GM18505 (cell line): Measurements from ENCODE around the gene ZCCHC14.

Experiments used
- ATAC-seq: cut with Tn5 transposase; IDR thresholded peaks from one replicate; pipeline ENCODE4 v1.9.1; 2021; ENCODE audit not compliant: unreplicated experiment
- POLR2A ChIP-seq: IDR thresholded peaks from 4 replicates; pipeline ENCODE4 v1.6.1; 2011; ENCODE audit warnings: borderline replicate concordance; ENCODE audit not compliant: insufficient read depth, insufficient read length; ENCODE audit errors: extremely low read depth

ZCCHC14 gene

GRCh38 chr16:87358696-87359095 lies 134.1 kb downstream of the ZCCHC14 start:
- ATAC-seq: no peak
- TF ChIP-seq POLR2A: no peak

GRCh38 chr16:87358250-87358649 lies 134.6 kb downstream of the ZCCHC14 start:
- ATAC-seq: no peak
- no peak for TF ChIP-seq POLR2A

- ATAC-seq: no peak
- no peak for TF ChIP-seq POLR2A
Measured at GRCh38 chr16:87356491-87356853, 136.4 kb downstream of the ZCCHC14 start.
